CD4-positive, alpha-beta T cell (primary cell): Measurements from ENCODE around the gene CSNK1G1. TPM values are rescaled to one million over a fixed set of nuclear protein-coding genes. Genes with fewer than 3 reads are reported as not detected.
"Not testable (repeated sequence)": the region's sequence is repeated elsewhere in the genome, so short reads cannot be mapped to it uniquely, and the experiment has no call there.

Source experiments
- ATAC-seq: fragments of 200-7000 bp; cut with Tn5 transposase; one replicate; pipeline ENCODE4 v1.10.0; 2022; ENCODE audit warnings: mild to moderate bottlenecking; ENCODE audit not compliant: poor library complexity
- CTCF ChIA-PET: fragments of 350-600 bp; sonication (Branson Sonifier 250); formaldehyde crosslinking; loops from one replicate; lab custom pipeline; 2021; ENCODE audit warnings: antibody characterized with exemption, inconsistent platforms; lab: Charles Lee
- POLR2A ChIA-PET: fragments of 350-600 bp; sonication (Branson Sonifier 250); formaldehyde crosslinking; loops from one replicate; lab custom pipeline; 2021; ENCODE audit warnings: antibody characterized with exemption, inconsistent platforms; lab: Charles Lee
- DNase-seq, 14 experiments: peaks; one replicate each; pipeline ENCODE4 v3.0.0-alpha.2; 2013 to 2020; ENCODE audit warnings: mixed read lengths in 2 of 14
- H3K27ac ChIP-seq, 2 donors: one replicate each; pipeline versions ENCODE4 v1.5.1 to v1.7.0; 2013; ENCODE audit warnings: low read length in 2 of 2, low read depth in 1 of 2, mild to moderate bottlenecking in 1 of 2
- H3K27me3 ChIP-seq, 2 experiments: 1 replicate in 1 of 2; 2 replicates in 1 of 2; pipeline versions ENCODE4 v1.6.1 to v1.7.0; 2013; ENCODE audit warnings: low read length in 2 of 2, control low read depth in 1 of 2, mild to moderate bottlenecking in 1 of 2, moderate library complexity in 1 of 2; ENCODE audit not compliant: insufficient read depth in 2 of 2, control insufficient read depth in 1 of 2
- H3K36me3 ChIP-seq: one replicate; pipeline ENCODE4 v1.6.1; 2013; ENCODE audit warnings: low read length, control low read depth; ENCODE audit not compliant: insufficient read depth
- H3K4me1 ChIP-seq: one replicate; pipeline ENCODE4 v1.6.1; 2013; ENCODE audit warnings: low read length, control low read depth; ENCODE audit not compliant: insufficient read depth
- H3K4me3 ChIP-seq: one replicate; pipeline ENCODE4 v1.5.1; 2013; ENCODE audit warnings: mild to moderate bottlenecking, low read length, moderate library complexity
- H3K9me3 ChIP-seq, 2 experiments: 1 replicate in 1 of 2; 2 replicates in 1 of 2; pipeline versions ENCODE4 v1.6.1 to v1.7.0; 2013; ENCODE audit warnings: low read length in 2 of 2, mild to moderate bottlenecking in 2 of 2, control low read depth in 1 of 2, moderate library complexity in 1 of 2; ENCODE audit not compliant: control insufficient read depth in 1 of 2, insufficient read depth in 1 of 2
- H3K27ac Mint-ChIP-seq: one replicate; pipeline ENCODE4 v1.8.0; 2020; ENCODE audit warnings: mixed read lengths
- H3K27me3 Mint-ChIP-seq: one replicate; pipeline ENCODE4 v1.8.0; 2021; ENCODE audit warnings: mixed read lengths
- H3K36me3 Mint-ChIP-seq: one replicate; pipeline ENCODE4 v1.8.0; 2021; ENCODE audit warnings: low read depth, mixed read lengths
- H3K4me1 Mint-ChIP-seq: one replicate; pipeline ENCODE4 v1.8.0; 2021; ENCODE audit warnings: low read depth, mixed read lengths
- H3K4me3 Mint-ChIP-seq: one replicate; pipeline ENCODE4 v1.8.0; 2020; ENCODE audit warnings: mild to moderate bottlenecking, mixed read lengths
- H3K9me3 Mint-ChIP-seq: one replicate; pipeline ENCODE4 v1.8.0; 2020; ENCODE audit warnings: mixed read lengths
- CTCF ChIP-seq: fragments of 200-600 bp; IDR thresholded peaks from one replicate; pipeline ENCODE4 v1.8.0; 2022; ENCODE audit warnings: antibody characterized with exemption, mild to moderate bottlenecking
- intact Hi-C, 2 experiments: fragments of 100-400 bp; cut with DNase I in 1 of 2; cut with micrococcal nuclease in 1 of 2; formaldehyde crosslinking; loops; one replicate each; pipeline versions ENCODE4 v1.15.1 to v1.9.0; 2023 to 2025; cut with DNase I, micrococcal nuclease
- total RNA-seq, 174 experiments: library from RNA in 2 of 174; stranded (reverse) in 2 of 174; gene quantifications; one replicate each; pipeline ENCODE4 v1.2.3 and lab custom pipeline; 2021 to 2026

The CSNK1G1 gene
- total RNA-seq, 2 experiments from 2014 or later, result 12.2 to 13.7 TPM

GRCh38 chr15:64223882-64224281 lies 132.1 kb downstream of the CSNK1G1 start:
- Histone ChIP-seq H3K4me3 (no peak overlapping the region), H3K9me3 (peaks cover 0 to 11% of the 10 kb centered on the region in 2 experiments), H3K27me3 (no peaks in the 10 kb centered on the region), H3K27ac (no peak overlapping the region), H3K4me1 (no peaks in the 10 kb centered on the region), H3K36me3 (no peaks in the 10 kb centered on the region)
- ATAC-seq (no peak), DNase-seq (no peak)
- ChIA-PET POLR2A (no interaction called here), CTCF (no interaction called here)
- no peaks in the 10 kb centered on the region for H3K9me3 Mint-ChIP-seq
- no peaks in the 10 kb centered on the region for H3K27me3 Mint-ChIP-seq
- peaks cover 5% of the 10 kb centered on the region for H3K4me1 Mint-ChIP-seq
- no peak overlapping the region for H3K27ac Mint-ChIP-seq
- H3K36me3 Mint-ChIP-seq, result no peaks in the 10 kb centered on the region
- no peak overlapping the region for H3K4me3 Mint-ChIP-seq
- no peak for TF ChIP-seq CTCF
- intact Hi-C loops, result no loop called here

- DNase-seq (no peak), ATAC-seq (no peak)
- Mint-ChIP-seq H3K4me3 (no peak overlapping the region), H3K36me3 (no peaks in the 10 kb centered on the region), H3K9me3 (no peaks in the 10 kb centered on the region), H3K4me1 (peaks cover 5% of the 10 kb centered on the region), H3K27me3 (no peaks in the 10 kb centered on the region), H3K27ac (no peak overlapping the region)
- no peaks in the 10 kb centered on the region for H3K27me3 ChIP-seq
- ChIA-PET POLR2A (no interaction called here), CTCF (interaction anchor here (0.5 to 1.0 kb wide), 4 partner anchors 9 to 203 kb away, joined by 3 read pairs; no protein-coding TSS in a partner anchor)
- intact Hi-C loops, result no loop called here
- no peak for TF ChIP-seq CTCF
- no peaks in the 10 kb centered on the region for H3K4me1 ChIP-seq
- H3K4me3 ChIP-seq, result no peak overlapping the region
- peaks cover 0 to 11% of the 10 kb centered on the region in 2 experiments for H3K9me3 ChIP-seq
- no peak overlapping the region for H3K27ac ChIP-seq
- no peaks in the 10 kb centered on the region for H3K36me3 ChIP-seq
Observed at GRCh38 chr15:64222573-64223366, 133.2 kb downstream of the CSNK1G1 start.

GRCh38 chr15:64221911-64222310 lies 134.1 kb downstream of the CSNK1G1 start:
- H3K4me1 Mint-ChIP-seq, H3K27ac Mint-ChIP-seq, H3K36me3 Mint-ChIP-seq, H3K36me3 ChIP-seq, DNase-seq, ATAC-seq, intact Hi-C loops, H3K27me3 ChIP-seq, H3K9me3 Mint-ChIP-seq, H3K4me1 ChIP-seq, H3K27ac ChIP-seq, H3K27me3 Mint-ChIP-seq, POLR2A ChIA-PET, H3K4me3 Mint-ChIP-seq, H3K4me3 ChIP-seq: not testable (repeated sequence)
- peaks cover 0 to 11% of the 10 kb centered on the region in 2 experiments for H3K9me3 ChIP-seq
- CTCF ChIA-PET, result interaction anchor here (0.5 to 1.0 kb wide), 4 partner anchors 10 to 204 kb away, joined by 3 read pairs; no protein-coding TSS in a partner anchor

GRCh38 chr15:64217429-64217750 lies 138.6 kb downstream of the CSNK1G1 start:
- DNase-seq, POLR2A ChIA-PET, ATAC-seq, H3K9me3 Mint-ChIP-seq, H3K27ac ChIP-seq, H3K4me3 Mint-ChIP-seq, H3K9me3 ChIP-seq, H3K4me1 Mint-ChIP-seq, H3K27me3 ChIP-seq, intact Hi-C loops, H3K4me1 ChIP-seq, H3K4me3 ChIP-seq, H3K27ac Mint-ChIP-seq, CTCF ChIA-PET, H3K27me3 Mint-ChIP-seq: not testable (repeated sequence)
- H3K36me3 Mint-ChIP-seq, result peaks cover 37% of the 10 kb centered on the region
- peaks cover 22% of the 10 kb centered on the region for H3K36me3 ChIP-seq
